Measurements from ENCODE around the gene PLGRKT. TPM values are rescaled to one million over a fixed set of nuclear protein-coding genes. Genes with fewer than 3 reads are reported as not detected.
"Not testable (repeated sequence)": the region's sequence is repeated elsewhere in the genome, so short reads cannot be mapped to it uniquely, and the experiment has no call there.

The PLGRKT gene
- total RNA-seq, 1 experiment from 2014 or later = 21.6 TPM

- Mint-ChIP-seq H3K27ac (ENCODE audit: low read depth, unreplicated experiment) (no peak overlapping the region), H3K4me1 (ENCODE audit: insufficient read depth, unreplicated experiment) (no peaks in the 10 kb centered on the region), H3K9me3 (ENCODE audit: unreplicated experiment) (no peaks in the 10 kb centered on the region), H3K36me3 (ENCODE audit: insufficient read depth, unreplicated experiment) (peaks cover under 1% of the 10 kb centered on the region), H3K27me3 (ENCODE audit: insufficient read depth, unreplicated experiment) (no peaks in the 10 kb centered on the region), H3K4me3 (ENCODE audit: unreplicated experiment) (peak overlapping the region; percentile 85)
- POLR2A ChIA-PET = interaction anchor here (0.5 to 3.6 kb wide), 9 partner anchors 12 to 698 kb away, joined by 3 to 40 read pairs (median 4); partner anchors contain the start of genes CD274 and RIC1
- no peak for DNase-seq (ENCODE audit: unreplicated experiment)
- TSS peak; percentile 72 for BruUV-seq (replicated peaks)
- CTCF ChIA-PET = interaction anchor here (0.7 to 7.1 kb wide), 10 partner anchors 10 to 690 kb away, joined by 3 to 58 read pairs (median 5); partner anchors contain the start of genes CD274 and INSL6
- intact Hi-C loops (cut with micrococcal nuclease) = no loop called here
- no peak for TF ChIP-seq CTCF (IDR thresholded peaks at IDR 0.05; ENCODE audit: unreplicated experiment)
Measured at GRCh38 chr9:5438301-5439162, 807 bp upstream of the PLGRKT start.

- no peaks in the 10 kb centered on the region for H3K4me1 Mint-ChIP-seq (ENCODE audit: insufficient read depth, unreplicated experiment)
- no TSS peak for BruUV-seq (replicated peaks)
- no peaks in the 10 kb centered on the region for H3K9me3 Mint-ChIP-seq (ENCODE audit: unreplicated experiment)
- no peak for TF ChIP-seq CTCF (IDR thresholded peaks at IDR 0.05; ENCODE audit: unreplicated experiment)
- peak overlapping the region; percentile 85 for H3K27ac Mint-ChIP-seq (ENCODE audit: low read depth, unreplicated experiment)
- peaks cover 5% of the 10 kb centered on the region for H3K36me3 Mint-ChIP-seq (ENCODE audit: insufficient read depth, unreplicated experiment)
- ChIA-PET CTCF (interaction anchor here (1.1 to 7.1 kb wide), 5 partner anchors 13 to 639 kb away, joined by 3 to 58 read pairs (median 3); partner anchors contain the start of genes CD274 and INSL6), POLR2A (interaction anchor here (1.2 to 3.6 kb wide), 5 partner anchors 11 to 694 kb away, joined by 3 to 40 read pairs (median 5); partner anchors contain the start of gene CD274)
- peak overlapping the region; percentile 85 for H3K4me3 Mint-ChIP-seq (ENCODE audit: unreplicated experiment)
- DNase-seq (ENCODE audit: unreplicated experiment) = no peak
- H3K27me3 Mint-ChIP-seq (ENCODE audit: insufficient read depth, unreplicated experiment) = no peaks in the 10 kb centered on the region
- intact Hi-C loops (cut with micrococcal nuclease) = no loop called here
Measured at GRCh38 chr9:5436441-5436840, 1.3 kb downstream of the PLGRKT start.

GRCh38 chr9:5435912-5436311, 1.8 kb downstream of the PLGRKT start:
- Mint-ChIP-seq H3K4me1 (ENCODE audit: insufficient read depth, unreplicated experiment) (no peaks in the 10 kb centered on the region), H3K9me3 (ENCODE audit: unreplicated experiment) (no peaks in the 10 kb centered on the region), H3K36me3 (ENCODE audit: insufficient read depth, unreplicated experiment) (peaks cover 5% of the 10 kb centered on the region), H3K27ac (ENCODE audit: low read depth, unreplicated experiment) (no peak overlapping the region), H3K4me3 (ENCODE audit: unreplicated experiment) (no peak overlapping the region), H3K27me3 (ENCODE audit: insufficient read depth, unreplicated experiment) (no peaks in the 10 kb centered on the region)
- POLR2A ChIA-PET = interaction anchor here (1.5 to 3.6 kb wide), 3 partner anchors 14 to 164 kb away, joined by 3 to 40 read pairs (median 5); partner anchors contain the start of gene CD274
- BruUV-seq (replicated peaks) = no TSS peak
- intact Hi-C loops (cut with micrococcal nuclease) = no loop called here
- CTCF ChIA-PET = interaction anchor here (1.1 to 7.1 kb wide), 4 partner anchors 13 to 250 kb away, joined by 3 to 58 read pairs (median 14); partner anchors contain the start of genes CD274 and INSL6
- DNase-seq (ENCODE audit: unreplicated experiment) = no peak
- TF ChIP-seq CTCF (IDR thresholded peaks at IDR 0.05; ENCODE audit: unreplicated experiment) = no peak

- BruUV-seq (replicated peaks); POLR2A ChIA-PET; H3K4me1 Mint-ChIP-seq (ENCODE audit: insufficient read depth, unreplicated experiment); H3K36me3 Mint-ChIP-seq (ENCODE audit: insufficient read depth, unreplicated experiment); H3K27me3 Mint-ChIP-seq (ENCODE audit: insufficient read depth, unreplicated experiment); DNase-seq (ENCODE audit: unreplicated experiment); H3K27ac Mint-ChIP-seq (ENCODE audit: low read depth, unreplicated experiment); H3K9me3 Mint-ChIP-seq (ENCODE audit: unreplicated experiment); intact Hi-C loops (cut with micrococcal nuclease); H3K4me3 Mint-ChIP-seq (ENCODE audit: unreplicated experiment): not testable (repeated sequence)
- CTCF ChIA-PET = interaction anchor here (1.3 kb wide), 1 partner anchor 248 kb away, joined by 4 read pairs; no protein-coding TSS in a partner anchor
Measured at GRCh38 chr9:5433841-5434810, 3.6 kb downstream of the PLGRKT start.

- POLR2A ChIA-PET; CTCF ChIA-PET; H3K27me3 Mint-ChIP-seq (ENCODE audit: insufficient read depth, unreplicated experiment); H3K4me3 Mint-ChIP-seq (ENCODE audit: unreplicated experiment); H3K27ac Mint-ChIP-seq (ENCODE audit: low read depth, unreplicated experiment); H3K4me1 Mint-ChIP-seq (ENCODE audit: insufficient read depth, unreplicated experiment); BruUV-seq (replicated peaks); intact Hi-C loops (cut with micrococcal nuclease); DNase-seq (ENCODE audit: unreplicated experiment); H3K9me3 Mint-ChIP-seq (ENCODE audit: unreplicated experiment): not testable (repeated sequence)
- H3K36me3 Mint-ChIP-seq (ENCODE audit: insufficient read depth, unreplicated experiment) = peaks cover 11% of the 10 kb centered on the region
Measured at GRCh38 chr9:5433328-5433727, 4.4 kb downstream of the PLGRKT start.

GRCh38 chr9:5432890-5433289, 4.8 kb downstream of the PLGRKT start:
- intact Hi-C loops (cut with micrococcal nuclease); H3K27ac Mint-ChIP-seq (ENCODE audit: low read depth, unreplicated experiment); H3K4me3 Mint-ChIP-seq (ENCODE audit: unreplicated experiment); H3K4me1 Mint-ChIP-seq (ENCODE audit: insufficient read depth, unreplicated experiment); BruUV-seq (replicated peaks); DNase-seq (ENCODE audit: unreplicated experiment); H3K9me3 Mint-ChIP-seq (ENCODE audit: unreplicated experiment); H3K27me3 Mint-ChIP-seq (ENCODE audit: insufficient read depth, unreplicated experiment); POLR2A ChIA-PET: not testable (repeated sequence)
- peaks cover 11% of the 10 kb centered on the region for H3K36me3 Mint-ChIP-seq (ENCODE audit: insufficient read depth, unreplicated experiment)
- CTCF ChIA-PET = interaction anchor here (0.6 kb wide), 1 partner anchor 674 kb away, joined by 3 read pairs; no protein-coding TSS in a partner anchor

Data from MCF 10A (cell line).